K562 (cell line): ENCODE data around the gene AP1M2. TPM values are rescaled to one million over a fixed set of nuclear protein-coding genes. Genes with fewer than 3 reads are reported as not detected.

Source experiments
- ATAC-seq: fragments of 200-7000 bp; cut with Tn5 transposase; 3 replicates; pipeline ENCODE4 v1.9.1; 2020; ENCODE audit warnings: moderate library complexity
- Bru-seq: library from RNA; stranded (reverse); fragments of 400-500 nt; gene quantifications from one replicate; lab custom pipeline; 2021; lab: Mats Ljungman, UMichigan
- BruChase-seq, 2 experiments: library from RNA; stranded (reverse); fragments of 400-500 nt; gene quantifications; one replicate each; lab custom pipeline; 2021; lab: Mats Ljungman, UMichigan
- BruUV-seq: library from RNA; stranded (reverse); fragments of 400-500 nt; replicated peaks from 2 replicates; lab custom pipeline; 2021; lab: Mats Ljungman, UMichigan
- CTCF ChIA-PET: fragments of 300-600 bp; formaldehyde crosslinking; extraction: SDS; loops from one replicate; lab custom pipeline; 2021; ENCODE audit warnings: low intra/inter-chr PET ratio; lab: Yijun Ruan, JAX
- POLR2A ChIA-PET: fragments of 300-600, 350-650 bp; sonication (Branson Sonifier 250); formaldehyde crosslinking; extraction: SDS; loops from one replicate; lab custom pipeline; 2021; ENCODE audit warnings: antibody characterized with exemption, inconsistent platforms; lab: Yijun Ruan, JAX
- DNase-seq, 4 experiments: peaks; one replicate each; pipeline versions ENCODE4 v3.0.0 to v3.0.0-alpha.2; 2011 to 2018; ENCODE audit warnings: low spot score in 3 of 4, mixed read lengths in 3 of 4; ENCODE audit errors: extremely low read depth in 1 of 4
- FAIRE-seq: peaks from 2 replicates; lab custom pipeline; 2011; peaks lifted over from hg19 to GRCh38; lab: Jason Lieb, UNC
- H2AFZ ChIP-seq: 2 replicates; pipeline ENCODE4 v1.6.0; 2011; ENCODE audit warnings: low read depth, low read length, control low read depth, inconsistent platforms
- H3K27ac ChIP-seq: fragments of 200-600 bp; 3 replicates; pipeline ENCODE4 v1.8.0; 2011; ENCODE audit warnings: low read depth, mild to moderate bottlenecking, control low read depth, inconsistent platforms, low read length, moderate library complexity, mixed read lengths; ENCODE audit errors: extremely low read depth
- H3K27me3 ChIP-seq, 2 experiments: fragments of 300-600 bp in 1 of 2; 2 replicates in 1 of 2; 3 replicates in 1 of 2; pipeline versions ENCODE4 v1.6.0 to v1.8.0; 2011; ENCODE audit warnings: inconsistent platforms in 2 of 2, low read length in 2 of 2, mild to moderate bottlenecking in 1 of 2, mixed read lengths in 1 of 2, moderate library complexity in 1 of 2; ENCODE audit not compliant: control insufficient read depth in 2 of 2, insufficient read depth in 2 of 2
- H3K36me3 ChIP-seq: fragments of 300-600 bp; 3 replicates; pipeline ENCODE4 v1.8.0; 2011; ENCODE audit warnings: mild to moderate bottlenecking, low read length, inconsistent platforms; ENCODE audit not compliant: control insufficient read depth, insufficient read depth
- H3K4me1 ChIP-seq, 2 experiments: fragments of 200-600 bp in 1 of 2; replicated peaks in 1 of 2; 2 replicates in 1 of 2; 3 replicates in 1 of 2; pipeline versions ENCODE4 v1.5.1 to v1.8.0; 2011; ENCODE audit warnings: inconsistent platforms in 2 of 2, low read length in 2 of 2, mild to moderate bottlenecking in 1 of 2, mixed read lengths in 1 of 2, moderate library complexity in 1 of 2; ENCODE audit not compliant: control insufficient read depth in 2 of 2, insufficient read depth in 2 of 2
- H3K4me2 ChIP-seq: 2 replicates; pipeline ENCODE4 v1.6.1; 2011; ENCODE audit warnings: low read length, control low read depth, inconsistent platforms, mixed read lengths; ENCODE audit not compliant: insufficient read depth
- H3K4me3 ChIP-seq: fragments of 200-600 bp; sonication (generic), shearing (Covaris generic); 2 replicates; pipeline ENCODE4 v1.5.1; 2016; ENCODE audit warnings: control low read depth, inconsistent platforms
- H3K79me2 ChIP-seq: fragments of 200-600 bp; 3 replicates; pipeline ENCODE4 v1.8.0; 2011; ENCODE audit warnings: low read length, inconsistent platforms; ENCODE audit not compliant: control insufficient read depth, insufficient read depth
- H3K9ac ChIP-seq, 2 experiments: 2 replicates each; pipeline versions ENCODE4 v1.6.0 to v1.6.1; 2011; ENCODE audit warnings: low read depth in 2 of 2, low read length in 2 of 2, control low read depth in 1 of 2, inconsistent platforms in 1 of 2, mild to moderate bottlenecking in 1 of 2, mixed read lengths in 1 of 2; ENCODE audit not compliant: insufficient read depth in 1 of 2
- H3K9me1 ChIP-seq: one replicate; pipeline ENCODE4 v1.6.0; 2011; ENCODE audit warnings: inconsistent platforms, mild to moderate bottlenecking, low read length, moderate library complexity; ENCODE audit not compliant: control insufficient read depth, insufficient read depth
- H3K9me3 ChIP-seq: replicated peaks from 2 replicates; pipeline ENCODE4 v1.5.1; 2011; ENCODE audit warnings: low read depth, low read length, inconsistent platforms; ENCODE audit not compliant: control insufficient read depth, insufficient read depth
- H4K20me1 ChIP-seq: replicated peaks from 2 replicates; pipeline ENCODE4 v1.6.1; 2011; ENCODE audit warnings: low read length, inconsistent platforms, mixed read lengths; ENCODE audit not compliant: control insufficient read depth, insufficient read depth
- EHMT2 ChIP-seq: fragments of 450-650 bp; IDR thresholded peaks from 2 replicates; pipeline ENCODE4 v1.6.1; 2018; ENCODE audit warnings: antibody characterized with exemption
- EWSR1 ChIP-seq: fragments of 450-650 bp; IDR thresholded peaks from 2 replicates; pipeline ENCODE4 v1.6.1; 2018; ENCODE audit warnings: borderline replicate concordance, mild to moderate bottlenecking, low read depth, moderate library complexity; ENCODE audit not compliant: partially characterized antibody
- ZBTB11 ChIP-seq, 3 experiments: fragments of 200-800 bp in 1 of 3; fragments of 250-450 bp in 1 of 3; fragments of 450-650 bp in 1 of 3; sonication (Bioruptor Pico) in 1 of 3; sonication (Bioruptor generic) in 1 of 3; formaldehyde crosslinking in 1 of 3; IDR thresholded peaks; 2 replicates each; pipeline versions ENCODE4 v1.6.1 to v1.8.0; 2016 to 2022; ENCODE audit warnings: mild to moderate bottlenecking in 2 of 3, missing genetic modification characterization in 2 of 3, missing compliant biosample characterization in 1 of 3, moderate library complexity in 1 of 3
- WGBS: fragments of 100-300 bp; shearing (Covaris generic); methylation state at CpG from one replicate; pipeline ENCODE4 v1.1.6; 2016; ENCODE audit warnings: low coverage, mixed read lengths; ENCODE audit not compliant: insufficient coverage; ENCODE audit errors: missing lambda C conversion rate; 5-methylcytosine and 5-hydroxymethylcytosine counted together
- in situ Hi-C: fragments of 300-500 bp; cut with MboI; formaldehyde crosslinking; loops from 4 replicates; pipeline ENCODE4 v1.15.0; 2018; ENCODE audit warnings: inconsistent platforms, mixed read lengths
- intact Hi-C: fragments of 100-400 bp; cut with micrococcal nuclease; formaldehyde crosslinking; loops from 2 replicates; pipeline ENCODE4 v1.14.2; 2022
- long read RNA-seq, 3 experiments: library from polyadenylated mRNA in 2 of 3; library from RNA in 1 of 3; unstranded in 2 of 3; stranded (forward) in 1 of 3; transcript quantifications; one replicate each; pipeline ENCODE4 v2.0.0, GENCODE V29; 2019 to 2022
- polyA minus RNA-seq, 3 experiments: library from RNA; depleted of rRNA, polyadenylated mRNA; stranded (reverse); fragments of >200 nt; gene quantifications; 2 replicates each; pipeline ENCODE4 v1.2.3, GENCODE V29; 2011
- polyA plus RNA-seq, 8 experiments: library from polyadenylated mRNA; depleted of rRNA in 4 of 8; stranded (reverse) in 5 of 8; unstranded in 3 of 8; fragments of >200 nt; fragmentation: Nextera tagmentation in 2 of 8; fragmentation: Illumina TruSeq in 1 of 8; extraction: Ambion mirVana in 2 of 8; extraction: Trizol in 1 of 8; gene quantifications; 2 replicates each; pipeline versions ENCODE4 v1.2.1 to v1.2.3, GENCODE V29; 2011 to 2014; ENCODE audit warnings: inconsistent platforms in 1 of 8, missing spikeins in 1 of 8
- total RNA-seq, 7 experiments: library from RNA; depleted of rRNA in 6 of 7; stranded (reverse); fragments of >200 nt in 6 of 7; fragmentation: Illumina TruSeq in 2 of 7; extraction: Trizol in 2 of 7; gene quantifications; 2 replicates each; pipeline versions ENCODE4 v1.2.1 to v1.2.3, GENCODE V29; 2011 to 2021; ENCODE audit warnings: low replicate concordance in 1 of 7

The AP1M2 gene
- not detected in 2 replicates for total RNA-seq (2011; cell fraction: chromatin; rRNA removed; ENCODE audit: low replicate concordance)
- total RNA-seq (2011; cell fraction: nucleolus; rRNA removed) = 1.2 TPM in 1 of 2 replicates, not detected in the other
- 1.1 and 1.7 TPM in 2 replicates for total RNA-seq (2011; cell fraction: nucleoplasm; rRNA removed)
- total RNA-seq (2014; rRNA removed) = 0.59 TPM in 1 of 2 replicates, not detected in the other
- 0.57 and 1.3 TPM in 2 replicates for total RNA-seq (2014; rRNA removed; fragmentation: Illumina TruSeq; extraction: Trizol)
- 0.15 TPM in 1 of 2 replicates, not detected in the other for total RNA-seq (2015; rRNA removed; fragmentation: Illumina TruSeq; extraction: Trizol)
- 0.33 and 0.40 TPM in 2 replicates for total RNA-seq (2021)
- 0.39 and 0.50 TPM in 2 replicates for polyA plus RNA-seq (2011; rRNA removed)
- 0.34 and 1.0 TPM in 2 replicates for polyA plus RNA-seq (2011; cell fraction: cytosol; rRNA removed)
- 0.24 and 0.41 TPM in 2 replicates for polyA plus RNA-seq (2011; cell fraction: nucleus; rRNA removed)
- polyA plus RNA-seq (2012) = 0.55 and 0.68 TPM in 2 replicates
- 0.68 TPM in 1 of 2 replicates, not detected in the other for polyA plus RNA-seq (2014; fragmentation: Illumina TruSeq; extraction: Trizol)
- polyA plus RNA-seq (2014; fragmentation: Nextera tagmentation; extraction: Ambion mirVana) = 1 to 10 TPM; 1.1 to 1.4 TPM
- polyA plus RNA-seq (2014; rRNA removed) = 1.1 and 1.3 TPM in 2 replicates
- 0.11 TPM in 1 of 2 replicates, not detected in the other for polyA minus RNA-seq (2011; rRNA and poly(A)+ RNA removed)
- polyA minus RNA-seq (2011; cell fraction: cytosol; rRNA and poly(A)+ RNA removed) = 0.95 and 2.2 TPM in 2 replicates
- 0.78 TPM in 1 of 2 replicates, not detected in the other for polyA minus RNA-seq (2011; cell fraction: nucleus; rRNA and poly(A)+ RNA removed)
- percentile 19 among the genes with signal in this experiment for Bru-seq, nascent RNA
- BruChase-seq, experiment 1, labeled RNA remaining after a 2-hour chase = percentile 18 among the genes with signal in this experiment
- BruChase-seq, experiment 2, labeled RNA remaining after a 6-hour chase = percentile 21 among the genes with signal in this experiment
- long read RNA-seq, experiment 1, partial matches to known transcripts = 0 of 1 reads
- long read RNA-seq, experiment 1, other reads (novel, unspliced or antisense) = 1 of 1 reads
- long read RNA-seq, experiment 2 = 0 reads
- long read RNA-seq, experiment 3 = 0 reads

DNA sequence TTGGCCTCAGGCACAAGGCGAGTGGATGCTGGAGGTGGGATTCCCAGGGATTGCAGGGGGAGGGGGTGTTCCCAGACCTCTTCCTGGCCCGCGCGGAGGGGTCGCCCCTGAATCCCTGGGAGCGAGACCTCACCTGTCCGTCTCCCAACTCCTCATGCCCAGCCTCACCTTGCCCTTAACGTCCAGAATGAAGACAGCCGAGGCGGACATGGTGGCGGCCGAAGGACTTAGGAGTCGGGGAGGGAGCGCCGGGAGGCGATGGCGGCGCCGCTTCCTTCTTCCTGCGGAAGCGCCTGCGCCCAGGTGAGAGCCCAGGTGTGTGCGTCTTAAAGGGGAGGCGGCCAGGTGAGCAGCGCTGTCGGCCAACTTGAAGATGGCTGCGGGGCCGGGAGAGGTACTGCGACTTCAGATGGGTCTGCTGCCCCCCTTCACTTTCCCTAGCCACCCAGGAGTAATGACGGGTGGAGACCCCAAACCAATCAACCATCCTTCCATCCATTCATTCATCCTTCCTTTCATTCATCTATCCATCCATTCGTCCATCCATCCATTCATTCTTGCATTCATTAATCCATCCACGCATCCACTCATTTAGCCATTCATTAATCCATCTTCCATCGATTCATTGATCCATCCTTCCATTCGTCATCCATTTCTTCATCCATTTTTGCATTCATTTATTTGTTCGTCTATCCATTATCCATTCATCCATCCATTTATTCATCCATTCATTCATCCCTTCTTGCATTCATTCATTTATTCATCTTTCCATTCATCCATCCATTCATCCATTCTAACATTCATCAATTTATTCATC lies at the start of gene AP1M2:
AP1M2 (minus strand) TSS at position 291 of the 817 bp plus-strand sequence; CDS start at position 210, 81 bp downstream.
- WGBS = 24% methylated on average over 35 of the region's 35 CpGs
- in situ Hi-C loops = no loop called here
- H3K79me2 ChIP-seq = no peaks in the 10 kb centered on the region
- H3K36me3 ChIP-seq = no peaks in the 10 kb centered on the region
- no peak within 1 kb of the TSS for H2AFZ ChIP-seq
- H3K9me3 ChIP-seq = no peaks in the 10 kb centered on the region
- no peaks in the 10 kb centered on the region for H4K20me1 ChIP-seq
- no peak within 1 kb of the TSS for H3K4me3 ChIP-seq
- H3K4me1 ChIP-seq = peaks cover 5 to 9% of the 10 kb centered on the region in 2 experiments; a peak in 3 of 5 replicates
- FAIRE-seq (no peak), DNase-seq (peak in 2 of 4 experiments; percentile 3 to 4), ATAC-seq (no peak)
- H3K27me3 ChIP-seq = peaks cover 0 to 10% of the 10 kb centered on the region in 2 experiments; a peak in 3 of 5 replicates
- TF ChIP-seq EWSR1 (no peak), EHMT2 (peak; percentile 52; the same call in 1 of the 2 replicates), ZBTB11 (CRISPR knock-in tag; IDR thresholded peaks at IDR 0.05) (peak in 1 of 3 experiments; percentile 21; a peak in 1 of 6 replicates)
- no peak within 1 kb of the TSS for H3K9ac ChIP-seq
- ChIA-PET POLR2A (no interaction called here), CTCF (no interaction called here)
- no peaks in the 10 kb centered on the region for H3K9me1 ChIP-seq
- no peak within 1 kb of the TSS for H3K27ac ChIP-seq
- BruUV-seq = no TSS peak
- no peak within 1 kb of the TSS for H3K4me2 ChIP-seq
- intact Hi-C loops = no loop called here
